CD4-positive, alpha-beta memory T cell (primary cell): Measurements from ENCODE around the gene PARD3B. TPM values are rescaled to one million over a fixed set of nuclear protein-coding genes. Genes with fewer than 3 reads are reported as not detected.

Experiments
- CTCF ChIA-PET: fragments of 350-600 bp; sonication (Branson Sonifier 250); formaldehyde crosslinking; loops from one replicate; lab custom pipeline; 2021; ENCODE audit warnings: inconsistent platforms; ENCODE audit not compliant: partially characterized antibody; lab: Charles Lee
- POLR2A ChIA-PET: fragments of 350-600 bp; sonication (Branson Sonifier 250); formaldehyde crosslinking; loops from one replicate; lab custom pipeline; 2021; ENCODE audit not compliant: partially characterized antibody; lab: Charles Lee
- DNase-seq, 5 donors: peaks; one replicate each; pipeline versions ENCODE4 v3.0.0 to v3.0.0-alpha.2; 2020 to 2022; ENCODE audit warnings: mixed read lengths in 1 of 5
- H3K27ac ChIP-seq: one replicate; pipeline ENCODE4 v1.7.0; 2013; ENCODE audit warnings: low read depth, low read length
- H3K27me3 ChIP-seq: 2 replicates; pipeline ENCODE4 v1.7.0; 2013; ENCODE audit warnings: mild to moderate bottlenecking, low read length, moderate library complexity; ENCODE audit not compliant: insufficient read depth
- H3K36me3 ChIP-seq: 2 replicates; pipeline ENCODE4 v1.7.0; 2013; ENCODE audit warnings: mild to moderate bottlenecking, low read length, moderate library complexity; ENCODE audit not compliant: insufficient read depth
- H3K4me1 ChIP-seq: 2 replicates; pipeline ENCODE4 v1.7.0; 2013; ENCODE audit warnings: mild to moderate bottlenecking, low read length, moderate library complexity; ENCODE audit not compliant: insufficient read depth
- H3K4me3 ChIP-seq, 2 donors: one replicate each; pipeline ENCODE4 v1.7.0; 2013; ENCODE audit warnings: low read length in 2 of 2, mild to moderate bottlenecking in 1 of 2
- H3K9me3 ChIP-seq, 2 donors: one replicate each; pipeline ENCODE4 v1.7.0; 2013; ENCODE audit warnings: low read length in 2 of 2, control low read depth in 1 of 2; ENCODE audit not compliant: control insufficient read depth in 1 of 2
- H3K27ac Mint-ChIP-seq, 7 donors: one replicate each; pipeline ENCODE4 v1.8.0; 2020 to 2021; ENCODE audit warnings: mixed read lengths in 7 of 7, mild to moderate bottlenecking in 6 of 7, inconsistent platforms in 3 of 7, moderate library complexity in 3 of 7
- H3K27me3 Mint-ChIP-seq, 2 donors: one replicate each; pipeline ENCODE4 v1.8.0; 2020 to 2021; ENCODE audit warnings: mixed read lengths in 2 of 2
- H3K36me3 Mint-ChIP-seq, 2 donors: one replicate each; pipeline ENCODE4 v1.8.0; 2020 to 2021; ENCODE audit warnings: mixed read lengths in 2 of 2, inconsistent platforms in 1 of 2, mild to moderate bottlenecking in 1 of 2
- H3K4me1 Mint-ChIP-seq, 4 donors: one replicate each; pipeline ENCODE4 v1.8.0; 2020 to 2021; ENCODE audit warnings: mixed read lengths in 4 of 4, mild to moderate bottlenecking in 1 of 4
- H3K4me3 Mint-ChIP-seq, 8 donors: one replicate each; pipeline ENCODE4 v1.8.0; 2020 to 2021; ENCODE audit warnings: mixed read lengths in 8 of 8, mild to moderate bottlenecking in 7 of 8, moderate library complexity in 6 of 8, inconsistent platforms in 3 of 8
- H3K9me3 Mint-ChIP-seq, 8 donors: one replicate each; pipeline ENCODE4 v1.8.0; 2020 to 2021; ENCODE audit warnings: mixed read lengths in 8 of 8, mild to moderate bottlenecking in 5 of 8, inconsistent platforms in 3 of 8, moderate library complexity in 1 of 8
- intact Hi-C: fragments of 100-400 bp; cut with micrococcal nuclease; formaldehyde crosslinking; loops from one replicate; pipeline ENCODE4 v1.15.1; 2023
- polyA plus RNA-seq, 2 donors: library from polyadenylated mRNA; unstranded; fragments of 300-500 nt; fragmentation: Illumina TruSeq; gene quantifications; one replicate each; pipeline ENCODE4 v1.2.3, GENCODE V29; 2021
- total RNA-seq, 2 experiments: library from RNA; stranded (reverse); gene quantifications; one replicate each; pipeline ENCODE4 v1.2.3, GENCODE V29; 2021

Gene PARD3B
- total and polyA plus RNA-seq, 4 experiments from 2014 or later = 0.44 to 1.3 (median 1.2) TPM; not detected in 1

DNA sequence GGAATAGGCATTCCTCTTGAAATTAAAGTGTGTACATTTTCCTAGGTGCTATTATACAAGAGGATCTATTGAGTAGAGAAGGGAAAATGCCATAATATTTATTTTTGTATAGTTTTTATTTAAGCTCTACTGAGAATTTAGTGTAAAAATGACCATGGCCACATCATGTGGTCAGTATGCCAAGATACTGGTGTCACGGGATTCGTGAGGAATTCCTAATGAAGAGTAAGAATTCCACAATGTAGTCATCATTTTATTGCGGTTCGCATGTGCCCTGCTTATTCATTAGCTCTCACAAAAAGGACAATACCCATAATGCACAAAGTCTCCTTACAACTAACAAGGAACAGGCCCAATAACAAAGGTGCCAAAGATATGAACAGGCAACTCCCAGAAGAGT lies 39.3 kb upstream of the PARD3B start:
- intact Hi-C loops = no loop called here
- no peaks in the 10 kb centered on the region for H3K36me3 Mint-ChIP-seq
- Histone ChIP-seq H3K36me3 (no peaks in the 10 kb centered on the region), H3K4me3 (no peak overlapping the region), H3K9me3 (no peaks in the 10 kb centered on the region), H3K4me1 (no peaks in the 10 kb centered on the region), H3K27me3 (no peaks in the 10 kb centered on the region), H3K27ac (no peak overlapping the region)
- H3K4me3 Mint-ChIP-seq = no peak overlapping the region
- H3K4me1 Mint-ChIP-seq = no peaks in the 10 kb centered on the region
- ChIA-PET POLR2A (no interaction called here), CTCF (no interaction called here)
- no peak for DNase-seq
- H3K27me3 Mint-ChIP-seq = no peaks in the 10 kb centered on the region
- no peak overlapping the region for H3K27ac Mint-ChIP-seq
- H3K9me3 Mint-ChIP-seq = no peaks in the 10 kb centered on the region

DNA sequence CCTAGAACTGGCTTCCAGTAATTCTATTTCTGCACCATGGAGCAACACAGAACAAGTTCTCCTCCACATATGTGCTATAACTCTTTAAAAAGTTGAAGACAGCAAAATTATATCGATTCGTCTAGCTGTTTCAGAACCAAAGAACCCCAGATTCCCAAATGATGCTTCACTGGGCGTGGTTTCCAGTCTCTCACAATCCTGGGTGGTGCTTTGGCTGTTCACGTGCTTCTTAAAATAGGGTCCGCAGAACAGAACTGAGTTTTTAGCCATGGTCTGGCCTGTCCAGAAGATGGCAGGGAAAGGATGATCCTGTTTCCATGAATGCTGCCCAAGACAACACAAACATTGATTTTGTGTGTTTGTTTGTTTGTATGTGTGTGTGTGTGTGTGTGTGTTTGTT lies 37.6 kb upstream of the PARD3B start:
- Mint-ChIP-seq H3K4me3 (no peak overlapping the region), H3K27me3 (no peaks in the 10 kb centered on the region), H3K27ac (peak overlapping the region in 1 of 7 donors; percentile 9), H3K9me3 (no peaks in the 10 kb centered on the region), H3K4me1 (no peaks in the 10 kb centered on the region), H3K36me3 (no peaks in the 10 kb centered on the region)
- ChIA-PET CTCF (no interaction called here), POLR2A (no interaction called here)
- no peaks in the 10 kb centered on the region for H3K27me3 ChIP-seq
- no peak for DNase-seq
- H3K36me3 ChIP-seq = no peaks in the 10 kb centered on the region
- no peaks in the 10 kb centered on the region for H3K9me3 ChIP-seq
- no peaks in the 10 kb centered on the region for H3K4me1 ChIP-seq
- H3K27ac ChIP-seq = no peak overlapping the region
- intact Hi-C loops = no loop called here
- H3K4me3 ChIP-seq = no peak overlapping the region

DNA sequence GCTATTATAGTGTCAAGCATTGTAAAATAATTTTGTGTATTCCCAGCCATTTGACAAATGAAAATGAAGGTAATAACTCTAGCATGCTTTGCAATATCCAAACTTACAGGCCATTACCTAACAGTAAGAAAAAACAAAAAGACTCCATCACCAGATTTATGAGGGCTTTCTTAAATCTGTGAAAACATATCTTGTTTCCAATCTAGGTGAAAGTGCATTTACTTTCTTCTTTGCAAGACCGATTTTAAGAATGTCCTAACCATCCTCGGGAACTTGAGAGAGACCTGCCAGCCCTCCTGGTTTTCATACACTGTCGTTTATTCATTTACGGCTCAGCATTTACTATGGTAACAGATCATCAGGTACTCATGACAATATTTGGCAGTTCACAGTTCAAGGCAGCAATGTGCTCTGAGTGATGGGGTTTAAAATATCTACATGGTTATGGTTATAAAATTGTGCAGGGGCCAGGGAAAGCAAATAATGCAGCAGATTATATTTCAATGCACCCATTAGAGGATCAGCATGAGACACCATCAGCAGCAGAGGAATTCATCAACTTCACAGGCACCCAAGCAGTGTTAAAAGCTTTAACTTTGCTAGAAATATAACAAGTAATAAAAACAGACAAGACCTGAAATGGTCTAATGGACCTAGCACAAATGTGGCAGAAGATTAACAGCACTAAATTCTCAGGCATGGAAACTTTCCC lies 34.4 kb upstream of the PARD3B start:
- H3K36me3 ChIP-seq = no peaks in the 10 kb centered on the region
- H3K27ac ChIP-seq = no peak overlapping the region
- H3K9me3 ChIP-seq = no peaks in the 10 kb centered on the region
- H3K4me1 ChIP-seq = no peaks in the 10 kb centered on the region
- H3K36me3 Mint-ChIP-seq = no peaks in the 10 kb centered on the region
- no peaks in the 10 kb centered on the region for H3K27me3 ChIP-seq
- no peak overlapping the region for H3K27ac Mint-ChIP-seq
- ChIA-PET POLR2A (no interaction called here), CTCF (no interaction called here)
- H3K27me3 Mint-ChIP-seq = peaks cover 0 to 4% of the 10 kb centered on the region in 2 donors
- no peak overlapping the region for H3K4me3 Mint-ChIP-seq
- H3K9me3 Mint-ChIP-seq = peaks cover 0 to 3% (median 0%) of the 10 kb centered on the region in 8 donors
- H3K4me1 Mint-ChIP-seq = no peaks in the 10 kb centered on the region
- no peak overlapping the region for H3K4me3 ChIP-seq
- intact Hi-C loops = no loop called here
- no peak for DNase-seq

DNA sequence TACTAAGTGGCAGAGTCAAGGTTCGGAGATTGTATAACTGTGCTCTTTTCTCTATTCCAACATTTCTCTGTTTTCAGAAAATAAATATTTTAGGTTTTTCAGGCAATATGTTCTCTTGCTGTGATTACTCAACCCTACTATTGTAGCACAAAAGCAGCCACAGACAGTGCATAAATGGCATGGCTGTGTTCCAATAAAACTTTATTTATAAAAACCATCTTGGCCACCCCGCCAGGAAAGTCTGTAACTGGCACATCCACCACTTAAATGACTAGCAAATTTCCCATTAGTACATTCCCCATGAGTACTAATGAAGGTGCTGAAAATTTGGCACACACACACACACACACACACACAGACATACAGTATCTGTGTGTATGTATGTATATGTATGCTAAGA lies 30.8 kb upstream of the PARD3B start:
- no peak overlapping the region for H3K4me3 Mint-ChIP-seq
- POLR2A ChIA-PET = no interaction called here
- no peaks in the 10 kb centered on the region for H3K36me3 Mint-ChIP-seq
- CTCF ChIA-PET = interaction anchor here (1.9 kb wide), 1 partner anchor 10 kb away, joined by 4 read pairs; no protein-coding TSS in a partner anchor
- no peaks in the 10 kb centered on the region for H3K4me1 Mint-ChIP-seq
- H3K36me3 ChIP-seq = no peaks in the 10 kb centered on the region
- no peaks in the 10 kb centered on the region for H3K27me3 ChIP-seq
- no peak overlapping the region for H3K27ac Mint-ChIP-seq
- H3K4me1 ChIP-seq = no peaks in the 10 kb centered on the region
- H3K27me3 Mint-ChIP-seq = peaks cover 5 to 6% of the 10 kb centered on the region in 2 donors
- no peak overlapping the region for H3K27ac ChIP-seq
- intact Hi-C loops = no loop called here
- H3K9me3 ChIP-seq = no peaks in the 10 kb centered on the region
- no peak overlapping the region for H3K4me3 ChIP-seq
- H3K9me3 Mint-ChIP-seq = peaks cover 0 to 7% (median 1%) of the 10 kb centered on the region in 8 donors
- no peak for DNase-seq

DNA sequence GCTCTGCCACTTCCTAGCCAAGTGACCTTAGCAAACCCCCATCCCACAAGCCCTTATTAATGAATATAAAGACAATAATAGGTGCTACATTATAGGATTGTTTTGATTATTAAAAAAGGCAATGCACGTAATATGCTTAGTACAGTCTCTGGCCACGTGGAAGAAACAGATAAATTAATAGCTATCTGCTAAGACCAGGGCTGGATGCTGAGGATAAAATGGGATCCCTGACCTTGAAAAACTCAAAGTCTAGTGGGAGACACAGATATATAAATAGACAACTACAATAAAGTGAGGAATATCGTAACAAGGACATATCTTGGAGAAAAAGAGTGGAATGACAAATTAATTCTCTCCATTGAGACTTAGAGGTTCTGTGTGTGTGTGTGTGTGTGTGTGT lies 29.9 kb upstream of the PARD3B start:
- H3K9me3 ChIP-seq = no peaks in the 10 kb centered on the region
- no peak overlapping the region for H3K4me3 ChIP-seq
- H3K9me3 Mint-ChIP-seq = peaks cover 0 to 7% (median 1%) of the 10 kb centered on the region in 8 donors
- CTCF ChIA-PET = interaction anchor here (1.9 kb wide), 1 partner anchor 11 kb away, joined by 4 read pairs; no protein-coding TSS in a partner anchor
- H3K4me1 Mint-ChIP-seq = no peaks in the 10 kb centered on the region
- intact Hi-C loops = no loop called here
- no peak overlapping the region for H3K27ac ChIP-seq
- no peaks in the 10 kb centered on the region for H3K27me3 ChIP-seq
- peaks cover 5 to 6% of the 10 kb centered on the region in 2 donors for H3K27me3 Mint-ChIP-seq
- H3K27ac Mint-ChIP-seq = no peak overlapping the region
- H3K4me1 ChIP-seq = no peaks in the 10 kb centered on the region
- H3K4me3 Mint-ChIP-seq = no peak overlapping the region
- DNase-seq = no peak
- POLR2A ChIA-PET = no interaction called here
- no peaks in the 10 kb centered on the region for H3K36me3 ChIP-seq
- H3K36me3 Mint-ChIP-seq = no peaks in the 10 kb centered on the region

DNA sequence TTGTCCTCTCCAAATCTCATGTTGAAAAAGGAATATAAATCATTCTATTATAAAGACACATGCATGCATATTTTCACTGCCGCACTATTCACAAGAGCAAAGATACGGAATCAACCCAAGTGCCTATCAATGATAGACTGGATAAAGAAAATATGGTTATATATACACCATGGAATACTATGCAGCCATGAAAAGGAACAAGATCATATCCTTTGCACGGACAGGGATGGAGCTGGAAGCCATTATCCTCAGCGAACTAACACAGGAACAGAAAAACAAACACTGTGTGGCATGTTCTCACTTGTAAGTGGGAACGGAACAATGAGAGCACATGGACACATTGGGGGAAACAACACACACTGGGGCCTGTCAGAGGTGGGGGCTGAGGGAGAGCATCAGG lies 28.1 kb upstream of the PARD3B start:
- no peak overlapping the region for H3K27ac ChIP-seq
- no peak overlapping the region for H3K4me3 Mint-ChIP-seq
- ChIA-PET CTCF (no interaction called here), POLR2A (no interaction called here)
- H3K27me3 ChIP-seq = no peaks in the 10 kb centered on the region
- H3K4me1 Mint-ChIP-seq = no peaks in the 10 kb centered on the region
- intact Hi-C loops = no loop called here
- no peak overlapping the region for H3K4me3 ChIP-seq
- H3K36me3 Mint-ChIP-seq = no peaks in the 10 kb centered on the region
- no peak for DNase-seq
- H3K27me3 Mint-ChIP-seq = peaks cover 6% of the 10 kb centered on the region in 2 donors
- H3K9me3 ChIP-seq = no peaks in the 10 kb centered on the region
- no peaks in the 10 kb centered on the region for H3K4me1 ChIP-seq
- H3K36me3 ChIP-seq = no peaks in the 10 kb centered on the region
- peaks cover 0 to 7% (median 1%) of the 10 kb centered on the region in 8 donors for H3K9me3 Mint-ChIP-seq
- H3K27ac Mint-ChIP-seq = no peak overlapping the region

DNA sequence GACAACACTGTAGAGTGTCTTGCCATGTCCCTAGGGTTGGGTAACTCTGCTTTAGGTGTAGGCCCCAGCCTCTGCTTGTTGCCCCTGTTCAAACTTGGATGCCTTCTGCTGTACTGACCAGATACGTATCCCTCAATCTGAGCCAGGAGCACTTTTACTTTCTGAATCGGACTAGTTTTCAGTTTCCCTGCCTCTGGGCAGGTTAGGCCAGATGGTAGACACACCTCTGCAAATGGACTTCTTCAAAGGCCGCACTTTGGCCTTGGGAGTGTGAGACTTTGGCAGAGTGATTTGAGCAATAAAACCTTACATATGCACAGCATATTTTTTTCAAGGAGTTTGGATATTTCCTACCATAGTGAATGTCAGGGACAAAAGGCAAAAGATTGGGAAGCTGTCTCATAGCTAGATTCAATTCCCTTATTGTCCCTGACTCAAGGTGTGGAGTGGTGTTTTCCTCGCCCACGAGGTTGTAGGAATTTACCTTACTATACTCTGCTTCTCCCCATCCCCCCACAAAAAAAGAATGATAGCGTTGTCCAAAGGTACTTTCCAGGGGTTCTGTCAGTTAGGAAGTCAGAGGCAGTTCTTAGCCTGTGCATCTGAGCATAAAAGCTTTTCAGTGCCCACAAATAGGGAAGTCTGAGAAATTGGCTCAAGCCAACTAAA lies 15.3 kb upstream of the PARD3B start:
- H3K4me3 ChIP-seq = no peak overlapping the region
- no peak overlapping the region for H3K27ac ChIP-seq
- H3K4me3 Mint-ChIP-seq = no peak overlapping the region
- H3K9me3 Mint-ChIP-seq = no peaks in the 10 kb centered on the region
- H3K4me1 Mint-ChIP-seq = no peaks in the 10 kb centered on the region
- CTCF ChIA-PET = no interaction called here
- DNase-seq = no peak
- H3K36me3 ChIP-seq = no peaks in the 10 kb centered on the region
- POLR2A ChIA-PET = no interaction called here
- H3K36me3 Mint-ChIP-seq = no peaks in the 10 kb centered on the region
- intact Hi-C loops = no loop called here
- H3K9me3 ChIP-seq = no peaks in the 10 kb centered on the region
- H3K27ac Mint-ChIP-seq = no peak overlapping the region
- no peaks in the 10 kb centered on the region for H3K27me3 ChIP-seq
- no peaks in the 10 kb centered on the region for H3K27me3 Mint-ChIP-seq
- no peaks in the 10 kb centered on the region for H3K4me1 ChIP-seq
